IMR-90 (cell line): Measurements from ENCODE around the gene PCDHGA3. TPM values are rescaled to one million over a fixed set of nuclear protein-coding genes. Genes with fewer than 3 reads are reported as not detected.

Source experiments
- ATAC-seq: fragments of 200-7000 bp; cut with Tn5 transposase; 2 replicates; pipeline ENCODE4 v1.9.1; 2020; ENCODE audit warnings: low read depth, mild to moderate bottlenecking, moderate library complexity
- BruUV-seq: library from RNA; stranded (reverse); fragments of 400-500 nt; replicated peaks from 2 replicates; lab custom pipeline; 2021; lab: Mats Ljungman, UMichigan
- CTCF ChIA-PET: fragments of 300-600 bp; formaldehyde crosslinking; extraction: SDS; loops from one replicate; lab custom pipeline; 2021; ENCODE audit warnings: antibody characterized with exemption; lab: Yijun Ruan, JAX
- POLR2A ChIA-PET: fragments of 300-600 bp; sonication (Branson Sonifier 250); formaldehyde crosslinking; loops from one replicate; lab custom pipeline; 2022; ENCODE audit warnings: antibody characterized with exemption; ENCODE audit not compliant: unreplicated experiment; lab: Charles Lee
- DNase-seq: peaks from one replicate; pipeline ENCODE4 v3.0.0; 2013
- H2AFZ ChIP-seq: replicated peaks from 2 replicates; pipeline ENCODE3; 2013; ENCODE audit warnings: low read length, mild to moderate bottlenecking; ENCODE audit not compliant: poor library complexity
- H2AK5ac ChIP-seq: 2 replicates; pipeline ENCODE4 v1.6.1; 2013; ENCODE audit warnings: low read depth, low read length, inconsistent platforms
- H2AK9ac ChIP-seq: replicated peaks from 2 replicates; pipeline ENCODE3; 2013; ENCODE audit warnings: mild to moderate bottlenecking, low read depth, low read length, moderate library complexity; ENCODE audit not compliant: poor library complexity
- H2BK120ac ChIP-seq: 2 replicates; pipeline ENCODE4 v1.6.1; 2013; ENCODE audit warnings: low read depth, low read length, inconsistent platforms
- H2BK15ac ChIP-seq: 3 replicates; pipeline ENCODE4 v1.6.1; 2013; ENCODE audit warnings: low read depth, low read length, inconsistent platforms
- H2BK20ac ChIP-seq: 2 replicates; pipeline ENCODE4 v1.6.1; 2013; ENCODE audit warnings: low read depth, mild to moderate bottlenecking, inconsistent platforms, low read length, moderate library complexity
- H2BK5ac ChIP-seq: 2 replicates; pipeline ENCODE4 v1.6.1; 2013; ENCODE audit warnings: mild to moderate bottlenecking, low read depth, low read length, inconsistent platforms; ENCODE audit not compliant: poor library complexity, severe bottlenecking
- H3K14ac ChIP-seq: replicated peaks from 2 replicates; pipeline ENCODE4 v1.6.1; 2013; ENCODE audit warnings: low read depth, low read length, inconsistent platforms
- H3K18ac ChIP-seq: 2 replicates; pipeline ENCODE4 v1.6.1; 2013; ENCODE audit warnings: low read depth, low read length, control low read depth
- H3K23ac ChIP-seq: 2 replicates; pipeline ENCODE4 v1.6.1; 2013; ENCODE audit warnings: low read depth, low read length, inconsistent platforms
- H3K27ac ChIP-seq: 2 replicates; pipeline ENCODE4 v1.5.1; 2013; ENCODE audit warnings: mild to moderate bottlenecking, control low read depth, low read length; ENCODE audit not compliant: insufficient read depth
- H3K27me3 ChIP-seq: 2 replicates; pipeline ENCODE4 v1.6.1; 2013; ENCODE audit warnings: low read length; ENCODE audit not compliant: control insufficient read depth, insufficient read depth
- H3K36me3 ChIP-seq: 2 replicates; pipeline ENCODE4 v1.6.1; 2013; ENCODE audit warnings: low read length, mixed read lengths; ENCODE audit not compliant: control insufficient read depth, insufficient read depth
- H3K4ac ChIP-seq: 2 replicates; pipeline ENCODE4 v1.6.1; 2013; ENCODE audit warnings: low read depth, low read length, inconsistent platforms
- H3K4me1 ChIP-seq: 2 replicates; pipeline ENCODE4 v1.6.1; 2013; ENCODE audit warnings: low read length, mixed read lengths; ENCODE audit not compliant: control insufficient read depth, insufficient read depth
- H3K4me2 ChIP-seq: 2 replicates; pipeline ENCODE4 v1.6.1; 2013; ENCODE audit warnings: low read depth, mild to moderate bottlenecking, control low read depth, low read length, moderate library complexity
- H3K4me3 ChIP-seq: 2 replicates; pipeline ENCODE4 v1.5.1; 2013; ENCODE audit warnings: low read depth, mild to moderate bottlenecking, control low read depth, low read length, moderate library complexity; ENCODE audit not compliant: insufficient read depth
- H3K56ac ChIP-seq: 2 replicates; pipeline ENCODE4 v1.6.1; 2013; ENCODE audit warnings: low read length, inconsistent platforms; ENCODE audit not compliant: insufficient read depth; ENCODE audit errors: extremely low read depth
- H3K79me1 ChIP-seq, 2 experiments: 2 replicates each; pipeline ENCODE4 v1.6.1; 2013; ENCODE audit warnings: low read length in 2 of 2, inconsistent platforms in 1 of 2, low read depth in 1 of 2
- H3K9ac ChIP-seq: 2 replicates; pipeline ENCODE4 v1.6.1; 2013; ENCODE audit warnings: low read depth, low read length, control low read depth
- H3K9me1 ChIP-seq: 2 replicates; pipeline ENCODE4 v1.6.1; 2013; ENCODE audit warnings: low read length, inconsistent platforms; ENCODE audit not compliant: insufficient read depth
- H3K9me3 ChIP-seq: 2 replicates; pipeline ENCODE4 v1.6.1; 2013; ENCODE audit warnings: low read length; ENCODE audit not compliant: control insufficient read depth, insufficient read depth
- H4K20me1 ChIP-seq: 2 replicates; pipeline ENCODE4 v1.6.1; 2013; ENCODE audit warnings: low read length, inconsistent platforms; ENCODE audit not compliant: insufficient read depth
- H4K5ac ChIP-seq: 2 replicates; pipeline ENCODE4 v1.6.1; 2013; ENCODE audit warnings: mild to moderate bottlenecking, low read depth, low read length, control low read depth
- H4K8ac ChIP-seq, 2 experiments: 2 replicates each; pipeline ENCODE4 v1.6.1; 2013; ENCODE audit warnings: low read depth in 2 of 2, low read length in 2 of 2, control low read depth in 1 of 2, inconsistent platforms in 1 of 2
- H4K91ac ChIP-seq: 2 replicates; pipeline ENCODE4 v1.6.1; 2013; ENCODE audit warnings: low read depth, low read length, inconsistent platforms; ENCODE audit not compliant: insufficient read depth
- BHLHE40 ChIP-seq: fragments of 150-350 bp; IDR thresholded peaks from 2 replicates; pipeline ENCODE4 v1.6.1; 2016; ENCODE audit warnings: mild to moderate bottlenecking, low read depth, low read length
- CEBPB ChIP-seq: IDR thresholded peaks from 2 replicates; pipeline ENCODE4 v1.6.1; 2012; ENCODE audit warnings: low read depth, low read length, improper control_type of control experiment
- CHD1 ChIP-seq: IDR thresholded peaks from 2 replicates; pipeline ENCODE4 v1.6.1; 2012; ENCODE audit warnings: low read depth, low read length, improper control_type of control experiment
- FOS ChIP-seq: fragments of 150-350 bp; IDR thresholded peaks from 2 replicates; pipeline ENCODE4 v1.6.1; 2016; ENCODE audit warnings: low read depth, low read length
- MAFK ChIP-seq: IDR thresholded peaks from 2 replicates; pipeline ENCODE4 v1.6.1; 2012; ENCODE audit warnings: low read depth, low read length, improper control_type of control experiment
- MXI1 ChIP-seq: IDR thresholded peaks from 2 replicates; pipeline ENCODE4 v1.6.1; 2012; ENCODE audit warnings: low read depth, mild to moderate bottlenecking, low read length, moderate library complexity, borderline replicate concordance
- NFE2L2 ChIP-seq: fragments of 150-350 bp; IDR thresholded peaks from 2 replicates; pipeline ENCODE4 v1.6.1; 2016; ENCODE audit warnings: low read depth, mild to moderate bottlenecking, low read length
- RAD21 ChIP-seq: IDR thresholded peaks from 2 replicates; pipeline ENCODE4 v1.6.1; 2012; ENCODE audit warnings: low read length, improper control_type of control experiment
- RCOR1 ChIP-seq: IDR thresholded peaks from 2 replicates; pipeline ENCODE4 v1.6.1; 2012; ENCODE audit warnings: mild to moderate bottlenecking, low read length, improper control_type of control experiment; ENCODE audit not compliant: insufficient replicate concordance
- RFX5 ChIP-seq: IDR thresholded peaks from 2 replicates; pipeline ENCODE4 v1.8.0; 2012; ENCODE audit warnings: low read depth, mild to moderate bottlenecking, low read length, moderate library complexity
- WGBS, 2 experiments: methylation state at CpG; one replicate each; pipeline versions ENCODE4 v1.1.5 to v1.1.7; 2013; ENCODE audit warnings: missing lambda C conversion rate in 2 of 2; ENCODE audit not compliant: insufficient read length in 1 of 2; ENCODE audit errors: extremely low coverage in 2 of 2; 5-methylcytosine and 5-hydroxymethylcytosine counted together
- dilution Hi-C: fragments of 300-500 bp; cut with HindIII; formaldehyde crosslinking; loops from one replicate; pipeline ENCODE4 v1.14.3; 2018; ENCODE audit warnings: low sequenced_read_pairs; ENCODE audit not compliant: unreplicated experiment
- in situ Hi-C: fragments of 300-500 bp; cut with MboI; formaldehyde crosslinking; loops from 3 replicates; pipeline ENCODE4 v1.14.3; 2019; ENCODE audit warnings: low sequenced_read_pairs, inconsistent platforms, mixed read lengths
- intact Hi-C: fragments of 100-400 bp; cut with micrococcal nuclease; formaldehyde crosslinking; loops from 2 replicates; pipeline ENCODE4 v1.10.0; 2022
- polyA plus RNA-seq, 3 experiments: library from polyadenylated mRNA; depleted of rRNA; stranded (reverse); fragments of >200 nt; gene quantifications; 2 replicates each; pipeline ENCODE4 v1.2.3, GENCODE V29; 2012; ENCODE audit warnings: low replicate concordance in 1 of 3
- total RNA-seq: library from RNA; depleted of rRNA; stranded (reverse); fragments of >200 nt; gene quantifications from 2 replicates; pipeline ENCODE4 v1.2.3, GENCODE V29; 2012
- TF ChIP-seq, protein P1 (sequence below): fragments of 150-350 bp; IDR thresholded peaks from 2 replicates; pipeline ENCODE4 v1.6.1; 2017; ENCODE audit warnings: mild to moderate bottlenecking, antibody characterized with exemption, low read length, low read depth
- TF ChIP-seq, protein P2 (sequence below): conservative IDR thresholded peaks from 2 replicates; pipeline ENCODE4 v1.5.1; 2012; ENCODE audit warnings: mild to moderate bottlenecking, low read depth, low read length, improper control_type of control experiment

The PCDHGA3 gene
- total and polyA plus RNA-seq, 2 of the 4 experiments (the other 2 are of a cell fraction) = 1.4 to 1.6 TPM

DNA sequence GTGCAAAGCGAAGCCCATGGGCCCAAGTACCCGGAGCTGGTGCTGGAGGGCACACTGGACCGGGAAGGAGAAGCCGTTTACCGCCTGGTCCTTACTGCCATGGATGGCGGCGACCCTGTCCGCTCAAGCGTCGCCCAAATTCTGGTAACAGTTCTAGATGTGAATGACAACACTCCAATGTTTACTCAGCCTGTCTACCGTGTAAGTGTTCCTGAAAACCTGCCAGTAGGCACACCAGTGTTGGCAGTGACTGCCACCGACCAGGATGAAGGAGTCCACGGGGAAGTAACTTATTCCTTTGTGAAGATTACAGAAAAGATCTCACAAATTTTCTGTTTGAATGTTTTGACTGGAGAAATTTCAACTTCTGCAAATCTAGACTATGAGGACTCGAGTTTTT, 31.0 kb downstream of the PCDHGA3 start:
- no peak overlapping the region for H4K5ac ChIP-seq
- H2AK9ac ChIP-seq = no peak overlapping the region
- H3K27me3 ChIP-seq = no peaks in the 10 kb centered on the region
- WGBS, 2 experiments = 60% methylated on average over 8 of the region's 14 CpGs; no CpG with 5 or more reads in 1 of the 2 experiments
- DNase-seq (no peak), ATAC-seq (no peak)
- ChIA-PET CTCF (interaction anchor here (0.8 to 1.3 kb wide), 3 partner anchors 16 to 186 kb away, joined by 3 to 7 read pairs (median 4); no protein-coding TSS in a partner anchor), POLR2A (no interaction called here)
- H3K14ac ChIP-seq = no peak overlapping the region
- H3K36me3 ChIP-seq = peaks cover 23% of the 10 kb centered on the region
- no peak overlapping the region for H4K91ac ChIP-seq
- no TSS peak for BruUV-seq
- no peaks in the 10 kb centered on the region for H3K4me1 ChIP-seq
- peak overlapping the region; percentile 3 for H2AFZ ChIP-seq
- no peak overlapping the region for H2BK15ac ChIP-seq
- no peak overlapping the region for H2BK20ac ChIP-seq
- no peak overlapping the region for H3K23ac ChIP-seq
- H3K79me1 ChIP-seq = no peaks in the 10 kb centered on the region
- no peak overlapping the region for H2BK120ac ChIP-seq
- no peak overlapping the region for H3K27ac ChIP-seq
- in situ Hi-C loops (no loop called here), dilution Hi-C loops (no loop called here), intact Hi-C loops (no loop called here)
- no peak overlapping the region for H4K8ac ChIP-seq
- no peak overlapping the region for H3K4ac ChIP-seq
- H3K4me3 ChIP-seq = no peak overlapping the region
- no peak overlapping the region for H2BK5ac ChIP-seq
- TF ChIP-seq, protein P1, sequence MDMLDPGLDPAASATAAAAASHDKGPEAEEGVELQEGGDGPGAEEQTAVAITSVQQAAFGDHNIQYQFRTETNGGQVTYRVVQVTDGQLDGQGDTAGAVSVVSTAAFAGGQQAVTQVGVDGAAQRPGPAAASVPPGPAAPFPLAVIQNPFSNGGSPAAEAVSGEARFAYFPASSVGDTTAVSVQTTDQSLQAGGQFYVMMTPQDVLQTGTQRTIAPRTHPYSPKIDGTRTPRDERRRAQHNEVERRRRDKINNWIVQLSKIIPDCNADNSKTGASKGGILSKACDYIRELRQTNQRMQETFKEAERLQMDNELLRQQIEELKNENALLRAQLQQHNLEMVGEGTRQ = no peak
- TF ChIP-seq RFX5 = no peak
- TF ChIP-seq MAFK = no peak
- TF ChIP-seq CHD1 = no peak
- no peak for TF ChIP-seq RCOR1
- TF ChIP-seq BHLHE40 = no peak
- TF ChIP-seq FOS = no peak
- no peak for TF ChIP-seq RAD21
- TF ChIP-seq NFE2L2 = no peak
- TF ChIP-seq MXI1 = no peak
- TF ChIP-seq, protein P2, sequence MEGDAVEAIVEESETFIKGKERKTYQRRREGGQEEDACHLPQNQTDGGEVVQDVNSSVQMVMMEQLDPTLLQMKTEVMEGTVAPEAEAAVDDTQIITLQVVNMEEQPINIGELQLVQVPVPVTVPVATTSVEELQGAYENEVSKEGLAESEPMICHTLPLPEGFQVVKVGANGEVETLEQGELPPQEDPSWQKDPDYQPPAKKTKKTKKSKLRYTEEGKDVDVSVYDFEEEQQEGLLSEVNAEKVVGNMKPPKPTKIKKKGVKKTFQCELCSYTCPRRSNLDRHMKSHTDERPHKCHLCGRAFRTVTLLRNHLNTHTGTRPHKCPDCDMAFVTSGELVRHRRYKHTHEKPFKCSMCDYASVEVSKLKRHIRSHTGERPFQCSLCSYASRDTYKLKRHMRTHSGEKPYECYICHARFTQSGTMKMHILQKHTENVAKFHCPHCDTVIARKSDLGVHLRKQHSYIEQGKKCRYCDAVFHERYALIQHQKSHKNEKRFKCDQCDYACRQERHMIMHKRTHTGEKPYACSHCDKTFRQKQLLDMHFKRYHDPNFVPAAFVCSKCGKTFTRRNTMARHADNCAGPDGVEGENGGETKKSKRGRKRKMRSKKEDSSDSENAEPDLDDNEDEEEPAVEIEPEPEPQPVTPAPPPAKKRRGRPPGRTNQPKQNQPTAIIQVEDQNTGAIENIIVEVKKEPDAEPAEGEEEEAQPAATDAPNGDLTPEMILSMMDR = no peak
- TF ChIP-seq CEBPB = no peak
- H3K9me3 ChIP-seq = peaks cover 61% of the 10 kb centered on the region
- H3K56ac ChIP-seq = no peak overlapping the region
- 0 out of 2 replicates have a peak overlapping the region, but pooled peaks have one; percentile 8 for H3K4me2 ChIP-seq
- H2AK5ac ChIP-seq = no peak overlapping the region
- H3K9ac ChIP-seq = no peak overlapping the region
- no peaks in the 10 kb centered on the region for H3K9me1 ChIP-seq
- H4K20me1 ChIP-seq = no peaks in the 10 kb centered on the region
- H3K18ac ChIP-seq = no peak overlapping the region
